ENCODE measurements around the gene LDHAL6A.
A peak's percentile ranks its signal among the peaks of the same experiment; 100 is the strongest.
"Not testable (repeated sequence)": the region's sequence is repeated elsewhere in the genome, so short reads cannot be mapped to it uniquely, and the experiment has no call there.

LDHAL6A gene

DNA sequence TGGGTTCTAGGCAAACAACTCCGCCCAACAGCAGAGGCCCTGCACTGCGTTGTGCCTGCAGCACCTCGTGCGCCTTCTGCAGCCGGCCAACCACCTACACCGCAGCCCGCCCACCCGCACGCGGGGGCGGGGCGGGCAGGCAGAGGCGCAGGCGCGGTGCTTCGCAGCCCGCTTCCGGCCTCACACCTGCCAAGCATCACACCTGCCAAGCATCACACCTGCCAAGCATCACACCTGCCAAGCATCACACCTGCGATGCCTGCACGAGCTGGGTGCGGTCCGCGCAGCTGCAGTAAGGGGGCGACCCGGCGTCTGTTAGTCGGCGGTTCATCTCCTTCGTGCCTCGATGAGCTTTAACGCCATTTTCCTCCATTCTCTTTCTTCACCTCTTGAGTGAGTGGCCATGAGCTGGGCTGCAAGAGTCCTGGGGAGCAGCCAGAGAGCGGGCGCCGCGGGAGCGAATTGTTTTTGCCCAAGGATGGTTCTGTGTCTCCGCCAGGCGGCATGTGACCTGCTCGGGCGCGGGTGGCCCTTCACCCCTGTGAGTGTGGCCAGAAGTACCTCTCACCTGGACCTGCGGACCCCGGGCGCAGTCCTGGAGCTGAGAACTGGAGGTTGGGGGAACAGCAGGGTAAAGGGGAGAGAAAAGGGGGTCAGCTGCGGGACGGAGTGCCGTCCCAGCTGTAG is at the start of gene LDHAL6A:
Gene LDHAL6A (plus strand): TSS at position 171 of the 687 bp plus-strand sequence. CDS start 825 bp downstream, outside the sequence.
- no peak for DNase-seq (ENCODE audit: insufficient read length, low spot score)

DNA sequence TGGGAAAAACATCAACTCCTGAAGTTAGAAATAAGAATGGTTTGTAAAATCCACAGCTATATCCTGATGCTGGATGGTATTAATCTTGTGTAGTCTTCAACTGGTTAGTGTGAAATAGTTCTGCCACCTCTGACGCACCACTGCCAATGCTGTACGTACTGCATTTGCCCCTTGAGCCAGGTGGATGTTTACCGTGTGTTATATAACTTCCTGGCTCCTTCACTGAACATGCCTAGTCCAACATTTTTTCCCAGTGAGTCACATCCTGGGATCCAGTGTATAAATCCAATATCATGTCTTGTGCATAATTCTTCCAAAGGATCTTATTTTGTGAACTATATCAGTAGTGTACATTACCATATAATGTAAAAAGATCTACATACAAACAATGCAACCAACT is 48.3 kb upstream of the LDHAL6A start:
- FAIRE-seq; DNase-seq (ENCODE audit: insufficient read length, low spot score): not testable (repeated sequence)

More for the DNA sequence above, at the start of gene LDHAL6A:
- no peak for FAIRE-seq

DNA sequence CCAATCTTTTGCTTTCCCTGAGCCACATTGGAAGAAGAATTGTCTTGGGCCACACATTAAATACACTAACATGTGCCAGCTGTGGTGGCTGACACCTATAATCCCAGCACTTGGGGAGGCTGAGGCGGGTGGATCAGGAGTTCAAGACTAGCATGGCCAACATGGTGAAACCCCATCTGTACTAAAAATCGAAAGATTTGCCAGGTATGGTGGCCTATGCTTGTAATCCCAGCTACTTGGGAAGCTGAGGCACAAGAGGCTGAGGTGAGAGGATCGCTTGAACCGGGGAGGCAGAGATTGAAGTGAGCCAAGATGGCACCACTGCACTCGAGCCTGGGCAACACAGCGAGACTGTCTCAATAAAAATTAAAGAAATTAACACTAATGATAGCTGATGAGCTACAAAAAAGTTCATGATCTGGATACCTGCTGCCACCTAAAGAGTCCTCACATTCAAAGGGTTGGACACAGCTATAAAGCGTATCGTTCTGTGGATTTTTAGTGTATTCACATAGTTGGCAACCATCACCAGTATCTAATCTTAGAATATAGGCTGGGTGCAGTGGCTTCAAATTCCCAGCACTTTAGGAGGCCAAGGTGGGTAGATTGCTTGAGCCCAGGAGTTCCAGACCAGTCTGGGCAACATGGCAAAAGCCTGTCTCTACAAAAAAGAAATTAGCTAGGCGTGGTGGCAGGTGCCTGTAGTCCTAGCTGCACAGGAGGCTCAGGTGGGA is 46.9 kb upstream of the LDHAL6A start:
- DNase-seq (ENCODE audit: insufficient read length, low spot score) (no peak), FAIRE-seq (no peak)

DNA sequence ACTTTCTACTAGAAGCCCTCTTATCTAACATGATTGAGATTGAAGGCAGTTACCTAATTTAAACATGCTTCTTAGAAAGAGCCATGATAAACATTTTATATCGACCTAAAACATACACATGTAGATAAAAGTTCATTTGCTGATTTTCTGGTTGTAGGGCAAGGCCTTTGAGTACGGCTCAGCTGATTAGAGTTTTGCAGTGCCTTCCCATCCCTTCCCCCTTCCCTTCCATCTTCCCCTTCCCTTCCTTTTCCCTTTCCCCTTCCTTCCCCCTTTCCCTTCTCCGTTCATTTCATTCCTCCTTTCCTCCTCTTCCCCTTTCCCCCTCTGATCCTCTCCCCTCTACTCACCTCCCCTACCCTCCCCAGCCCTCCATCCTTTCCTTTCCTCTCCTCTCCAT is 39.2 kb upstream of the LDHAL6A start:
- DNase-seq (ENCODE audit: insufficient read length, low spot score), result no peak
- FAIRE-seq, result no peak

DNA sequence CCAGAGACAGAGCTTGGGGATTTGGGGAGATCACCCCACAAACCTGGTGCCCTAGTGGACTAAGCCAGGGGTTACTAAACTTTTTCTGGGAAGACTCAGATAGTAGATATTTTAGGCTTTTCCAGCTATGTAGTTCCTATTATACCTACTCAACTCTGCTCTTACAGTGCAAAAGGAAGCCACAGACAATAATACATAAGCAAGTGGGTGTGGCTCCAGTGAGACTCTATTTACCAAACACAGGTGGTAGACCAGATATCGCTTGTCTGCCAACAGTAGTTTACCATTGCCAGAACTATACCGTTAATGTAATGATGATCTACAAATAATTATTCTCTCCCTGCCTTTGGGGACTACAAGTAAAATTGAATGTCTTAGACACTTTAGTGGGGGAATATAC is 36.6 kb upstream of the LDHAL6A start:
- DNase-seq (ENCODE audit: insufficient read length, low spot score) (no peak), FAIRE-seq (no peak)

DNA sequence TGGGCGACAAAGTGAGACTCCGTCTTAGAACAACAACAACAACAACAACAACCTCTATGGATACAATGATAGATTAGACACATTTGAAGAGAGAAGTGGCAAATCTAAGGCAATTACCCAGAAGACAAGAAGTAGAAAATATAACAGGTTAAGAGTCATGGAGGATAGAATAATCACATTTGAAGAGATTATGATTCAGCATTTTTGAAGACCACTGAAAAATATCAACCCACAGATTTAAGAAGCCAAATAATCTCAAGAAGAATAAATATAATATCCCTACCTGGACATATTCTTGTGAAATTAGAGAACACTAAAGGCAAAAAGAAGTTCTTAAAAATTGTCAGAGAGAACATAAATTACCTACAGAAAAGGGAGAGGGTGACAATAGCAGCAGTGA is 35.6 kb upstream of the LDHAL6A start:
- FAIRE-seq, result no peak
- no peak for DNase-seq (ENCODE audit: insufficient read length, low spot score)

DNA sequence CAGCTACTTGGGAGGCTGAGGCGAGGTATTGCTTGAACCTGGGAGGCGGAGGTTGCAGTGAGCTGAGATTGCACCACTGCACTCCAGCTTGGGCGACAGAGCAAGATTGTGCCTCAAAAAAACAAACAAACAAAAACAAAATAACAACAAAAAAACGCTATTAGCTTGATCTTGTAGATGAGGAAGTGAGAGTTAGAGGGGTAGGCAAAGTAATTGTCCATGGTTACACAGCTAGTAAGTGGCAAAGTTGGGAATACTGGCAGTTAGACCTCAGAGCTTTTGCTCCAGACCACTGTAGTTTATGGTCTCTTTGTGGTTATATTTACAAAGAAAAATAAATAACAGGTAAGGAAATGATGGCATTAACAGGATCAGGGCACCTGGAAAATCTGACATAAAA is 28.4 kb upstream of the LDHAL6A start:
- no peak for DNase-seq (ENCODE audit: insufficient read length, low spot score)
- FAIRE-seq, result no peak

DNA sequence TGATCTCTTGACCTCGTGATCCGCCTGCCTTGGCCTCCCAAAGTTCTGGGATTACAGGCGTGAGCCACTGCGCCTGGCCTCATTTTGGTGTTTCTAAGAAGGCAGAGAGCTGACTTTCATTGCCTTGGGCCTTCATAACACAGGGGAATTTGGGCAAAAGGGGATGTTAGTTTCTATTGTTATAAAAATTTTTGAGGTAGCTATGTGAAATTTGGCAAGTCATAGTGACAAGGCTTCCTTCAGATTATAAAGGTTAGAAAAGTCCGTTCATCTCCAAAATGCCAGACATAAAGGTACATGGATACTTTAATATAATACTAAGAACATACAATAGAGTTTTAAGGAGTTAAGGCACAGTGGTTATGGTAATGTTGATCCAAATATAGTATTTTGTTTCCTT is 26.3 kb upstream of the LDHAL6A start:
- no peak for FAIRE-seq
- DNase-seq (ENCODE audit: insufficient read length, low spot score), result no peak

DNA sequence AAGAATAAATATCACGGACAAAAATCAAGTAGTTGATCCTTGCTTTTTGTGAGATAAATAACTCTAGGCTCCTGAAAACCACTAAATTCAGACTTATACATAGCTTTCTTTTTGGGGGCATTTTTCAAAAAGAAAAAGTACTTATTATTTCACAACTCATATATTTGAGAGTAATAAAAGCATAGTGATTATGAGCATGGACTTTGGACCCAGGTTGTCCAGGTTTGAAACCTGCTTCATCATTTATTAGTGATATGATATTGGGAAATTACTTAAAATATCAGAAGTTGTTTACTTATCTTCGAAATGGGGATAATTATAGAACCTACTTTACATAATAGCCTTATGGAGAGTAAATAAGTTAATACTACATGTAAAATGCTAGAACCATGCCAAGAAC is 17.0 kb upstream of the LDHAL6A start:
- DNase-seq (ENCODE audit: insufficient read length, low spot score), result no peak
- FAIRE-seq, result no peak

DNA sequence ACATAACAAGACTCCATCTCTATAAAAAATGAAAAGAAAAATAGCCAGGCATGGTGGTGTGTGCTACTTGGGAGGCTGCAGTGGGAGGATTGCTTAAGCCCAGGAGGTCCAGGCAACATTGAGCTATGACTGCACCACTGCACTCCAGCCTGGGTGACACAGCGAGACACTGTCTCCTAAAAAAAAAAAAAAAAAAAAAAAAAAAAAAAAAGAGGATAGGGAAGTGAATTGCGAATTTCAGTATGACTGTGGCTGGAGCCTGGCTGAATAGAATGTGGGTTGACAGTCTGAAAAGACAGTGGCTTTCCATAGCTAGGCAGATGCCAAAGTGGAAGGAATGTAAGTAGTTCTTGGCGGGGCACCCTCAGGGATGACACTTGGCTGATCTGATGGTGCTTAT is 6.4 kb upstream of the LDHAL6A start:
- DNase-seq (ENCODE audit: insufficient read length, low spot score) (no peak), FAIRE-seq (no peak)

DNA sequence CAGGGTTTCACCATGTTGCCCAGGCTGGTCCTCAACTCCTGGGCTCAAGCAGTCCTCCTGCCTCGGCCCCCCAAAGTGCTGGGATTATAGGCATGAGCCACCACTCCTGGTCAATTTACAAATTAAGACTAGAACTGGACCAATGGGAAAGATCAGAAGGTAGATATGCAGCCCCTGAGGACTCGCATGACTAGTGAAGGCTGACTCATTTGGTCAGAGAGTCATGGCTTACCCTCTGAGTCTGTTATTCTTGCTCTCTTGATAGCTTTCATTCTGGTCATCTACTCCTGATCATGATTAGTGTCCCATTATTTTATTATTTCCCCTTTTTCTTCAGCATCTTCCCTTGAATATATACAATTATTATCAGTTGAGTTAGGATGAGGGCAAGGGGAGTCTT is 2.7 kb upstream of the LDHAL6A start:
- DNase-seq (ENCODE audit: insufficient read length, low spot score) (no peak), FAIRE-seq (no peak)

DNA sequence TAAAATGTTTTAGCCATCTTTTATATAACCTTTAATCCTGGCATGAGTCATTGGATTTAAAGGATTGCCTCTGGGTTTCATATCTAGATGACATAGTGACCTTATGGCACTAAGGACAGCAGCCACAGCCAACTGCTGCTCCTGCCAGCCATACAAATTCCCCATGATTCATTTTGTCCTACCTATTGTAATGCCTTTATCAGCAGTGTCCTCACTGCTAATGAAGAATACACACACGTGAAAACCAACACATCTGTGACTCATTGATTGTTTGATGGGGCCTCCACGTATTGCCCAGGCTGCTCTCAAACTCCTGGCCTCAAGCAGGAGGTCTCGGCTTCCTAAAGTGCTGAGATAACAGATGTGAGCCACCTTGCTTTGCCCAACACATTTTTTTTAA is 1.8 kb downstream of the LDHAL6A start:
- no peak for FAIRE-seq
- DNase-seq (ENCODE audit: insufficient read length, low spot score), result no peak

DNA sequence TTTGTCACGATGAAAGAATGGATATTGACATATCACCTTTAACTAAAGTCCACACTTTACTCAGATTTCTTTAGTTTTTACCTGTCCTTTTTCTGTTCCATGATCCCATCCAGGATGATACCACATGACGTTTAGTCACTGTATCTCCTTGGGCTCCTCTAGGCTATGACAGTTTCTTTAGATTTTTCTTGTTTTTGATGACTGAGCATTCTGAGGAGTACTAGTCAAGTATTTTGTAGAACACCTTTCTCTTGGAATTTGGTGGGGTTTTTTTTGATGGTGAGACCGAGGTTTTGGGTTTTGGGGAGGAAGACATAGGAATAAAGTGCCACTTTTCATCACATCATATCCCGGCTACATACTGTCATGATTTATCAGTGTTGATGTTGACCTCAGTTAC is 4.0 kb downstream of the LDHAL6A start:
- no peak for FAIRE-seq

DNA sequence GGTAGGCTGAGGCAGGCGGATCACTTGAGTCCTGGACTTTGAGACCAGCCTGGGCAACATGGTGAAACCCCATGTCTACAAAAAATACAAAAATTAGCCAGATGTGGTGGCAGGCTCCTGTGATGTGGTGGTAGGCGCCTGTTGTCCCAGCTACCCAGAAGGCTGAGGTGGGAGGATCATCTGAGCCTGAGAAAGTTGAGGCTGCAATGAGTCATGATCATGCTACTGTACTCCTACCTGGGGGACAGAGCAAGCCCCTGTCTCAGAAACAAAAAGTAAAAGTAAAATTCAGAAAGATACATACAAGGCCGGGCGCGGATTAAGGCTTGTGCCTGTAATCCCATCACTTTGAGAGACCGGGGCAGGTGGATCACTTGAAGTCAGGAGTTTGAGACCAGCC is 6.3 kb downstream of the LDHAL6A start:
- DNase-seq (ENCODE audit: insufficient read length, low spot score) (no peak), FAIRE-seq (no peak)

More for the DNA sequence above, 4.0 kb downstream of the LDHAL6A start:
- no peak for DNase-seq (ENCODE audit: insufficient read length, low spot score)

DNA sequence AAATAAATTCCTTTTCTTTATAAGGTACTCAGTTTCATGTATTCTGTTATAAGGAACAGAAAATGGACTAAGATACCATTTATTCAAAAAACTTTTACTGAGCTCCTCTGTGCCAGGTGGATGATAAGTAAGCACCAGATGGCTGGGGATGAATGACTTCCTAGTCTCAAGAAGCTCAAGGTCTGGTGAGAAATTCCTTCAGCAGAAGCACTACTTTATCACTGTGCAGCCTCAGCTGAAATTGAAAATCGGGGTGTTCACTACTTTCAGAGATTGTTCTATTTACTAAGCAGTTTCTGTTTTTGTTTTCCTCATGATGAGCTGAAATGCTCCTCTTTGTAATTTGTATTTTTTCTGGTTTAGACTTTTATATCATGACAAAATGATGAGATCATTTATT is 7.8 kb downstream of the LDHAL6A start:
- DNase-seq (ENCODE audit: insufficient read length, low spot score), result no peak
- FAIRE-seq, result no peak

DNA sequence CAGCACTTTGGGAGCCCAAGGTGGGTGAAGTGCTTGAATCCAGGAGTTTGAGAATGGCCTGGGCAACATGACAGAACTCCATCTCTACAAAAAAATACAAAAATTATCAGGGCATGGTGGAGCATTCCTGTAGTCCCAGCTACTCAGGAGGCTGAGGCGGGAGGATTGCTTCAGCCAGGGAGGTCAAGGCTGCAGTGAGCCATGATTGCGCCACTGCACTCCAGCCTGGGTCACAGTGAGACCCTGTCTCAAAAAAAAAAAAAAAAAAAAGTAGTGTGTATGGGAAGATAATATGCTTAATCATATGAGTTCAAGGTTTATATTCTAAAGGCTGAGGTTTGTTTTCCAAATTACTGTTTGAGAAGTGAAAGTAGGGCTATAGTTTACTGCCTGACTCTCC is 10.7 kb downstream of the LDHAL6A start:
- no peak for FAIRE-seq
- DNase-seq (ENCODE audit: insufficient read length, low spot score), result no peak

DNA sequence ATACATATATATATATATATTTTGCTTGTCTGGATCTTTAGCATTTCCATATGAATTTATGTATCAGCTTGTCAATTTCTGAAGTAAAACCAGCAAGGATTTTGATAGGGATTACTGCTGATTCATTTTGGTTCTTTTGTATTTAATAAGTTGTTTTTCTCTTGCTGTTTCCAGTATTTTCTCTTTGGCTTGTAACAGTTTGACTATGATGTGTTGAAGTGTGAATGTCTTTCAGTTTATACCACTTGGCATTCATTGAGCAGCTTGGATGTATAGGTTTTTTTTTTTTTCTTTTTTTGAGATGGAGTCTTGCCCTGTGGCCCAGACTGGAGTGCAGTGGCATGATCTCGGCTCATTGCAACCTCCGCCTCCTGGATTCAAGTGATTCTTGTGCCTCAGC is 12.4 kb downstream of the LDHAL6A start:
- FAIRE-seq, result no peak
- DNase-seq (ENCODE audit: insufficient read length, low spot score), result no peak

DNA sequence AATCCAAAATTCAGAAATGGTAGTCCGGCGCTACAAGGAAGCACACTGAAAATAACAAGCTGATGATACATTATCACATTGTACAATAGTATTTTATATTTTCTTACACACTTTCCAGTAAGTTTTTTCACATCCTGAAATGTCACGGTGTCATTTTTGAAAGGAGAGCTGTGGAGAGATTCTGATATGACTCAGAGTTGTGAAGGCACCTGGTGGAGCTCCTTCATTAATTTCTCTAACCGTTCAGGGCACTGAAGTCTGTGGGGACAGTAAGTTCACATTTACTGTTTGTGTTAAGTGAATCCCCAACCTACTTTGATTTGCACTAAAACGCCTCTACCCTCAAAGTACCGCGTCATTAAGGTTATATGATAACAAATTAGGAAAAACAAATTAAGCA is 13.3 kb downstream of the LDHAL6A start:
- DNase-seq (ENCODE audit: insufficient read length, low spot score), result no peak
- no peak for FAIRE-seq

DNA sequence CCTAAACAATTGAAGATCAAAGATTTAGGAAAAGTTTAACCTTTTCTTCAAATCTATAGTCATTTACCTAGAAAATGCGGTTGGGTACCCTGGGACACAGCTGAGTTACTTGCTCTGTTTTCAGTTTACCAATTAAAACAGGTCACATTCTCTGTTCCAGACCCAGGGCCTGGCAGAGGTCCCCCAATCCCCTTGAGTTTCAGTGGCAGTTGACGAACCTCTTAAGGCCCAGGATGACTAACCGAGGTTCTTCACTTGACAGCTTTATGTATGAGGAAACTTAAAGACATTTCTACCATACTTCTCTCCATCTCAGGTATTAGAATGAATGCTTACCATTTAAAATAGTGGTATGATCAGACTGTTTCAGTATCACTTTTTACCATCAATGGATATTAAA is 16.3 kb downstream of the LDHAL6A start:
- DNase-seq (ENCODE audit: insufficient read length, low spot score), result no peak
- no peak for FAIRE-seq

DNA sequence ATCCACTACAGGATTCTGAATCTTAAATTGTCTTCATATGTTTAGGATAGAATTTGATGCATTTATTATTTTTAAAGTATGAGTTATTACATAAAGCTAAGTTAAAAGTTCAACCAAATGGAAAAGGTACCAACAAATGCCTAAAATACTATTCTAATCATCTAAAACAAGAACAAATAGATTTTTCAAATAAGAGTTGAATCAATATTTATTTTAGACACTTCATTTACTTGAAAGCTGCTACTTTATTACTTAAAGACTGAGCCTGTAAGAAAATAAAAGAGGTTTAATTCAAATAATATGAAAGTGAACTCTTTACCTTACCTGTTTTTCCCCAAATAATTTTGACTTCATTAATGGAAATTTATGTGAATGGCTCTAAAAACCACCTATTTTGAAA is 16.9 kb downstream of the LDHAL6A start:
- FAIRE-seq, result no peak

DNA sequence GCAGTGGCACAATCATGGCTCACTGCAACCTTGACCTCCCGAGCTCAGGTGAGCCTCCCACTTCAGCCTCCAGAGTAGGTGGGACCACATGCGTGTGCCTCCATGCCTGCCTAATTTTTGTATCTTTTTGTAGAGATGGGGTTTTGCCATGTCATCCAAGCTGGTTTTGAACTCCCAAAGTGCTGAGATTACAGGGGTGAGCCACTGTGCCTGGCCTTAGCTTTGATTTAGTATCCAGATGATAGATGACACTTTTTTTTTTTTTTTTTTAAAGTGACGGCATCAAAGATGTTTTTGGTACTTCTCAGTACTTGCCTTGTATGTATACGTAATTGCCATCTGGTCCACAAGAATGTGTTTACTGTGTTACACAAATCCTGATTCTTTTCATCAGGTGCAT is 23.4 kb downstream of the LDHAL6A start:
- DNase-seq (ENCODE audit: insufficient read length, low spot score), result no peak
- no peak for FAIRE-seq

More for the DNA sequence above, 16.9 kb downstream of the LDHAL6A start:
- DNase-seq (ENCODE audit: insufficient read length, low spot score), result no peak

DNA sequence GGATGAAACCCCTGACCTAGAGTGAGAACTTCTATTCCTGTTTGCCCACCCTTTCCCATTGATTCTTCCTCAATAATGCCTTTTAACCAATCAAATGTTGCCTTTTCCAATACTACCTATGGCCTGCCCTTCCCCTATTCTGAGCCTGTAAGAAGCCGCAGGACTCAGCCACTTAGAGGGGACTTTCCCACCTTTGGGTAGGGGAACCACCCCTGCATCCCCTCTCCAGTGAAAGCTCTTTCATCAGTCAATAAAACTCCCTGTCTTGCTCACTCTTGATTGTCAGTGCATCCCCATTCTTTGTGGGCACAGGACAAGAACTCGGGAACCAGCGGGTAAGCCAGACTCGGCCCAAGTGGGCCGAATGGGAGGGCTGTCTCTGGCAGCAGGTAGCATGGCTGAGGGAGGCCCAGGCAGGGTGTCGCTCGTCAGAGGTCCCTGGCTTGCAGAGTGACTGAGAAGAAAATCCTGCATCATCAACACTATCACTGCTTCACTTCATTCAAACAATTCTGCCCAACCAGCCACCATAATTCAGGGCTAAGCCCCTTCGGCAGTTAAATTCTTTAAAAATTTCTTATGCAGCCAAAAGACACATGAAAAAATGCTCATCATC is 30.4 kb downstream of the LDHAL6A start:
- peak; percentile 56 for FAIRE-seq
- DNase-seq (ENCODE audit: insufficient read length, low spot score), result no peak
